ENCODE data around the gene ACTN3. TPM values are rescaled to one million over a fixed set of nuclear protein-coding genes. Genes with fewer than 3 reads are reported as not detected.
A peak's percentile ranks its signal among the peaks of the same experiment; 100 is the strongest.
"Not testable (repeated sequence)": the region's sequence is repeated elsewhere in the genome, so short reads cannot be mapped to it uniquely, and the experiment has no call there.

ACTN3 gene
- total RNA-seq, 1 donor from 2014 or later, result 0.05 TPM

GRCh38 chr11:66531841-66532240 lies 14.9 kb upstream of the ACTN3 start:
- H3K9me3 Mint-ChIP-seq, result no peaks in the 10 kb centered on the region
- no peak for DNase-seq (ENCODE audit: low spot score)

GRCh38 chr11:66532784-66533183 lies 13.9 kb upstream of the ACTN3 start:
- no peak for DNase-seq (ENCODE audit: low spot score)
- no peaks in the 10 kb centered on the region for H3K27me3 Mint-ChIP-seq (ENCODE audit: insufficient read depth)
- intact Hi-C loops (cut with micrococcal nuclease), result no loop called here
- H3K27ac Mint-ChIP-seq, result no peak overlapping the region
- peaks cover 15% of the 10 kb centered on the region for H3K36me3 Mint-ChIP-seq (ENCODE audit: low read depth)
- H3K9me3 Mint-ChIP-seq, result no peaks in the 10 kb centered on the region
- no peaks in the 10 kb centered on the region for H3K4me1 Mint-ChIP-seq (ENCODE audit: low read depth)
- H3K4me3 Mint-ChIP-seq, result no peak overlapping the region

More at GRCh38 chr11:66531841-66532240, 14.9 kb upstream of the ACTN3 start:
- intact Hi-C loops (cut with micrococcal nuclease), result no loop called here
- Mint-ChIP-seq H3K36me3 (ENCODE audit: low read depth) (peaks cover 15% of the 10 kb centered on the region), H3K27ac (no peak overlapping the region), H3K4me3 (no peak overlapping the region), H3K4me1 (ENCODE audit: low read depth) (no peaks in the 10 kb centered on the region), H3K27me3 (ENCODE audit: insufficient read depth) (no peaks in the 10 kb centered on the region)

- H3K27ac Mint-ChIP-seq, result no peak overlapping the region
- no peaks in the 10 kb centered on the region for H3K9me3 Mint-ChIP-seq
- H3K36me3 Mint-ChIP-seq (ENCODE audit: low read depth), result peaks cover 31% of the 10 kb centered on the region
- H3K4me3 Mint-ChIP-seq, result no peak overlapping the region
- peaks cover 20% of the 10 kb centered on the region for H3K4me1 Mint-ChIP-seq (ENCODE audit: low read depth)
- intact Hi-C loops (cut with micrococcal nuclease), result no loop called here
- no peaks in the 10 kb centered on the region for H3K27me3 Mint-ChIP-seq (ENCODE audit: insufficient read depth)
- DNase-seq (ENCODE audit: low spot score), result no peak
Measured at GRCh38 chr11:66539170-66539869, 7.4 kb upstream of the ACTN3 start.

GRCh38 chr11:66539870-66540213 lies 6.9 kb upstream of the ACTN3 start:
- Mint-ChIP-seq H3K4me3 (no peak overlapping the region), H3K27ac (no peak overlapping the region), H3K9me3 (no peaks in the 10 kb centered on the region), H3K4me1 (ENCODE audit: low read depth) (peaks cover 23% of the 10 kb centered on the region), H3K36me3 (ENCODE audit: low read depth) (peaks cover 31% of the 10 kb centered on the region), H3K27me3 (ENCODE audit: insufficient read depth) (no peaks in the 10 kb centered on the region)
- intact Hi-C loops (cut with micrococcal nuclease), result no loop called here
- DNase-seq (ENCODE audit: low spot score), result no peak

- H3K4me3 Mint-ChIP-seq; H3K27ac Mint-ChIP-seq; H3K27me3 Mint-ChIP-seq (ENCODE audit: insufficient read depth); DNase-seq (ENCODE audit: low spot score); intact Hi-C loops (cut with micrococcal nuclease); H3K9me3 Mint-ChIP-seq: not testable (repeated sequence)
- H3K36me3 Mint-ChIP-seq (ENCODE audit: low read depth), result peaks cover 29% of the 10 kb centered on the region
- peaks cover 28% of the 10 kb centered on the region for H3K4me1 Mint-ChIP-seq (ENCODE audit: low read depth)
Measured at GRCh38 chr11:66540598-66540997, 6.1 kb upstream of the ACTN3 start.

GRCh38 chr11:66541892-66542291 lies 4.8 kb upstream of the ACTN3 start:
- H3K36me3 Mint-ChIP-seq (ENCODE audit: low read depth), result peaks cover 26% of the 10 kb centered on the region
- no peak overlapping the region for H3K4me3 Mint-ChIP-seq
- peaks cover 28% of the 10 kb centered on the region for H3K4me1 Mint-ChIP-seq (ENCODE audit: low read depth)
- no peaks in the 10 kb centered on the region for H3K9me3 Mint-ChIP-seq
- no peak overlapping the region for H3K27ac Mint-ChIP-seq
- intact Hi-C loops (cut with micrococcal nuclease), result no loop called here
- H3K27me3 Mint-ChIP-seq (ENCODE audit: insufficient read depth), result no peaks in the 10 kb centered on the region
- DNase-seq (ENCODE audit: low spot score), result no peak

- H3K4me1 Mint-ChIP-seq (ENCODE audit: low read depth), result peaks cover 28% of the 10 kb centered on the region
- H3K27me3 Mint-ChIP-seq (ENCODE audit: insufficient read depth), result no peaks in the 10 kb centered on the region
- no peak overlapping the region for H3K27ac Mint-ChIP-seq
- no peaks in the 10 kb centered on the region for H3K9me3 Mint-ChIP-seq
- no peak for DNase-seq (ENCODE audit: low spot score)
- no peak overlapping the region for H3K4me3 Mint-ChIP-seq
- intact Hi-C loops (cut with micrococcal nuclease), result no loop called here
- H3K36me3 Mint-ChIP-seq (ENCODE audit: low read depth), result peaks cover 26% of the 10 kb centered on the region
Measured at GRCh38 chr11:66542362-66542761, 4.3 kb upstream of the ACTN3 start.

- H3K27ac Mint-ChIP-seq, result peak overlapping the region; percentile 86
- DNase-seq (ENCODE audit: low spot score), result peak; percentile 28
- no peaks in the 10 kb centered on the region for H3K9me3 Mint-ChIP-seq
- peaks cover 28% of the 10 kb centered on the region for H3K4me1 Mint-ChIP-seq (ENCODE audit: low read depth)
- no peaks in the 10 kb centered on the region for H3K27me3 Mint-ChIP-seq (ENCODE audit: insufficient read depth)
- intact Hi-C loops (cut with micrococcal nuclease), result no loop called here
- peak overlapping the region; percentile 56 for H3K4me3 Mint-ChIP-seq
- peaks cover 25% of the 10 kb centered on the region for H3K36me3 Mint-ChIP-seq (ENCODE audit: low read depth)
Measured at GRCh38 chr11:66543263-66544107, 3.2 kb upstream of the ACTN3 start.

- H3K27ac Mint-ChIP-seq; H3K9me3 Mint-ChIP-seq; DNase-seq (ENCODE audit: low spot score); intact Hi-C loops (cut with micrococcal nuclease); H3K27me3 Mint-ChIP-seq (ENCODE audit: insufficient read depth): not testable (repeated sequence)
- peak overlapping the region; percentile 88 for H3K4me3 Mint-ChIP-seq
- H3K4me1 Mint-ChIP-seq (ENCODE audit: low read depth), result peaks cover 28% of the 10 kb centered on the region
- H3K36me3 Mint-ChIP-seq (ENCODE audit: low read depth), result peaks cover 20% of the 10 kb centered on the region
Measured at GRCh38 chr11:66544952-66545351, 1.8 kb upstream of the ACTN3 start.

GRCh38 chr11:66545701-66546367 lies 869 bp upstream of the ACTN3 start, which contains the start of gene ZDHHC24:
Gene ZDHHC24, minus strand, starts transcription at chr11:66546048. Its CDS starts 45 bp downstream, at chr11:66546003.
- intact Hi-C loops (cut with micrococcal nuclease), result loop anchor here (1.0 kb wide), 11 partner anchors 13 to 198 kb away; partner anchors contain the start of genes BBS1, CCDC87, CCS and CTSF
- peaks cover 28% of the 10 kb centered on the region for H3K4me1 Mint-ChIP-seq (ENCODE audit: low read depth)
- peaks cover 10% of the 10 kb centered on the region for H3K27me3 Mint-ChIP-seq (ENCODE audit: insufficient read depth)
- peak within 1 kb of the TSS; percentile 88 for H3K4me3 Mint-ChIP-seq
- no peaks in the 10 kb centered on the region for H3K9me3 Mint-ChIP-seq
- peaks cover 20% of the 10 kb centered on the region for H3K36me3 Mint-ChIP-seq (ENCODE audit: low read depth)
- DNase-seq (ENCODE audit: low spot score), result peak; percentile 86
- peak within 1 kb of the TSS; percentile 47 for H3K27ac Mint-ChIP-seq

- H3K27ac Mint-ChIP-seq, result no peak overlapping the region
- peaks cover 23% of the 10 kb centered on the region for H3K4me1 Mint-ChIP-seq (ENCODE audit: low read depth)
Measured at GRCh38 chr11:66546966-66547661, 411 bp downstream of the ACTN3 start.

GRCh38 chr11:66547662-66548009 lies 933 bp downstream of the ACTN3 start:
- H3K27me3 Mint-ChIP-seq (ENCODE audit: insufficient read depth), result peaks cover 10% of the 10 kb centered on the region
- H3K4me1 Mint-ChIP-seq (ENCODE audit: low read depth), result peaks cover 22% of the 10 kb centered on the region
- peak overlapping the region; percentile 45 for H3K4me3 Mint-ChIP-seq
- H3K27ac Mint-ChIP-seq, result no peak overlapping the region
- intact Hi-C loops (cut with micrococcal nuclease), result no loop called here
- H3K36me3 Mint-ChIP-seq (ENCODE audit: low read depth), result peaks cover 5% of the 10 kb centered on the region
- DNase-seq (ENCODE audit: low spot score), result no peak
- no peaks in the 10 kb centered on the region for H3K9me3 Mint-ChIP-seq

More at GRCh38 chr11:66546966-66547661, 411 bp downstream of the ACTN3 start:
- Mint-ChIP-seq H3K4me3 (no peak overlapping the region), H3K9me3 (no peaks in the 10 kb centered on the region), H3K36me3 (ENCODE audit: low read depth) (peaks cover 11% of the 10 kb centered on the region), H3K27me3 (ENCODE audit: insufficient read depth) (peaks cover 10% of the 10 kb centered on the region)
- DNase-seq (ENCODE audit: low spot score), result no peak
- intact Hi-C loops (cut with micrococcal nuclease), result loop anchor here (1.0 kb wide), 11 partner anchors 12 to 197 kb away; partner anchors contain the start of genes BBS1, CCDC87, CCS and CTSF

Measured in activated T-helper 1 cell treated with anti-CD3 and anti-CD28 coated beads, Interleukin-12 subunit alpha, Interleukin-12 subunit beta, Interleukin-2, Interleukin-4 antibody, amounts not matched to agents 30 ng/mL and 10 ng/mL and 1 ng/mL, durations not matched to agents 14 hours and 24 hours and 36 hours (primary cell).